ENCODE results near the gene ZNF391.

DNA sequence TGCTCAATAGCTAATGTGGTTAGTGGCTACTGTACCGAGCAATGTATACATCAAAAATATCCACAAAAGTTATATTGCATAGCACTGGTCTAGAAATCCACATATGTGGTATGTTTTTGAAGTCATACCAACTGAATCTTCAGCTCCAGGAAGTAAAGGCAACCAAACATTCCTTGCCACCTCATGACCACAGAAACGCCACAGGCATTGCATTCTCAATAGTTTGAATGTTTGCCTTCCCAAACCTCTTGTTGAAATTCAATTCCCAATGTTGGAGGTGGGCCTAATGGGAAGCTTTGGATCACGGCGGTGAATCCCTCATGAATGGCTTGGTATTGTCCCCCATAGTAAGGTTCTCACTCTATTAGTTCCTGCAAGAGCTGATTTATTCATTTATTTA, 18.2 kb upstream of the ZNF391 start:
- TF ChIP-seq POLR2A (IDR thresholded peaks at IDR 0.05) = no peak
- TF ChIP-seq CTCF (IDR thresholded peaks at IDR 0.05) = no peak

Measured in esophagus squamous epithelium (tissue), 4 donors.